ENCODE results near the gene VMP1. TPM values are rescaled to one million over a fixed set of nuclear protein-coding genes. Genes with fewer than 3 reads are reported as not detected.

The VMP1 gene
- total and polyA plus RNA-seq, 2 of the 13 experiments (the other 11 are each of a cell fraction or from before 2014, with no cell fraction given) = 186 to 271 TPM

DNA sequence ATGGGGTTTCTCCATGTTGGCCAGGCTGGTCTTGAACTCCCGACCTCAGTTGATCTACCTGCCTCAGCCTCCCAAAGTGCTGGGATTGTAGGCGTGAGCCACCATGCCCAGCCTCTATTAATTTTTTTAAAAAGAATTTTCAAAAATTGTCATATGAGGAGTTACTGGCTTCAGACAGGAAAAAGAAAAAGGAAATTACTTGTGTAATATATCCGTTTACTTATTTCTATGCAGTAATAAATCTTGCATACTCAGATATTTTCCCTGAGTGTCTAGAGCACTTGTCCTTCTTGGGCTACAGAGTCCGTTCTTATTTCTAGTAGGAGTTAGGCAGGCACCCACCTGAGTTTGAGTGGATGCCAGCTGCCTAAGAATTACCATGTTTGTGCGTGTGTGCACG, 85.8 kb downstream of the VMP1 start (continued):
- TF ChIP-seq, protein P1, sequence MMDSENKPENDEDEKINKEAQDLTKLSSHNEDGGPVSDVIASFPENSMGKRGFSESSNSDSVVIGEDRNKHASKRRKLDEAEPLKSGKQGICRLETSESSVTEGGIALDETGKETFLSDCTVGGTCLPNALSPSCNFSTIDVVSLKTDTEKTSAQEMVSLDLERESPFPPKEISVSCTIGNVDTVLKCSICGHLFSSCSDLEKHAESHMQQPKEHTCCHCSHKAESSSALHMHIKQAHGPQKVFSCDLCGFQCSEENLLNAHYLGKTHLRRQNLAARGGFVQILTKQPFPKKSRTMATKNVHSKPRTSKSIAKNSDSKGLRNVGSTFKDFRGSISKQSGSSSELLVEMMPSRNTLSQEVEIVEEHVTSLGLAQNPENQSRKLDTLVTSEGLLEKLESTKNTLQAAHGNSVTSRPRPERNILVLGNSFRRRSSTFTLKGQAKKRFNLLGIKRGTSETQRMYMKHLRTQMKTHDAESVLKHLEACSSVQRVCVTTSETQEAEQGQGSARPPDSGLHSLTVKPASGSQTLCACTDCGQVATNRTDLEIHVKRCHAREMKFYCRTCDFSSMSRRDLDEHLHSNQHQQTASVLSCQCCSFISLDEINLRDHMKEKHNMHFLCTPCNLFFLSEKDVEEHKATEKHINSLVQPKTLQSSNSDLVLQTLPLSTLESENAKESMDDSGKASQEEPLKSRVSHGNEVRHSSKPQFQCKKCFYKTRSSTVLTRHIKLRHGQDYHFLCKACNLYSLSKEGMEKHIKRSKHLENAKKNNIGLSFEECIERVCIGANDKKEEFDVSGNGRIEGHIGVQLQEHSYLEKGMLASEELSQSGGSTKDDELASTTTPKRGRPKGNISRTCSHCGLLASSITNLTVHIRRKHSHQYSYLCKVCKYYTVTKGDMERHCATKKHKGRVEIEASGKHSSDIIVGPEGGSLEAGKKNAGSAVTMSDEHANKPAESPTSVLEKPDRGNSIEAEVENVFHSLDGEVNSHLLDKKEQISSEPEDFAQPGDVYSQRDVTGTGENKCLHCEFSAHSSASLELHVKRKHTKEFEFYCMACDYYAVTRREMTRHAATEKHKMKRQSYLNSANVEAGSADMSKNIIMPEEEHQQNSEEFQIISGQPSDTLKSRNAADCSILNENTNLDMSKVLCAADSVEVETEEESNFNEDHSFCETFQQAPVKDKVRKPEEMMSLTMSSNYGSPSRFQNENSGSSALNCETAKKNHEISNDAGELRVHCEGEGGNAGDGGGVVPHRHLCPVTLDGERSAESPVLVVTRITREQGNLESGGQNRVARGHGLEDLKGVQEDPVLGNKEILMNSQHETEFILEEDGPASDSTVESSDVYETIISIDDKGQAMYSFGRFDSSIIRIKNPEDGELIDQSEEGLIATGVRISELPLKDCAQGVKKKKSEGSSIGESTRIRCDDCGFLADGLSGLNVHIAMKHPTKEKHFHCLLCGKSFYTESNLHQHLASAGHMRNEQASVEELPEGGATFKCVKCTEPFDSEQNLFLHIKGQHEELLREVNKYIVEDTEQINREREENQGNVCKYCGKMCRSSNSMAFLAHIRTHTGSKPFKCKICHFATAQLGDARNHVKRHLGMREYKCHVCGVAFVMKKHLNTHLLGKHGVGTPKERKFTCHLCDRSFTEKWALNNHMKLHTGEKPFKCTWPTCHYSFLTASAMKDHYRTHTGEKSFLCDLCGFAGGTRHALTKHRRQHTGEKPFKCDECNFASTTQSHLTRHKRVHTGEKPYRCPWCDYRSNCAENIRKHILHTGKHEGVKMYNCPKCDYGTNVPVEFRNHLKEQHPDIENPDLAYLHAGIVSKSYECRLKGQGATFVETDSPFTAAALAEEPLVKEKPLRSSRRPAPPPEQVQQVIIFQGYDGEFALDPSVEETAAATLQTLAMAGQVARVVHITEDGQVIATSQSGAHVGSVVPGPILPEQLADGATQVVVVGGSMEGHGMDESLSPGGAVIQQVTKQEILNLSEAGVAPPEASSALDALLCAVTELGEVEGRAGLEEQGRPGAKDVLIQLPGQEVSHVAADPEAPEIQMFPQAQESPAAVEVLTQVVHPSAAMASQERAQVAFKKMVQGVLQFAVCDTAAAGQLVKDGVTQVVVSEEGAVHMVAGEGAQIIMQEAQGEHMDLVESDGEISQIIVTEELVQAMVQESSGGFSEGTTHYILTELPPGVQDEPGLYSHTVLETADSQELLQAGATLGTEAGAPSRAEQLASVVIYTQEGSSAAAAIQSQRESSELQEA (CRISPR knock-in tag; IDR thresholded peaks at IDR 0.05; ENCODE audit: not compliant biosample characterization) = no peak
- no peak for TF ChIP-seq RXRA (CRISPR knock-in tag; IDR thresholded peaks at IDR 0.05)
- TF ChIP-seq HCFC1 (IDR thresholded peaks at IDR 0.05; ENCODE audit: low read depth, low read length) = no peak
- TF ChIP-seq ZMYM3 (CRISPR knock-in tag; IDR thresholded peaks at IDR 0.05) = no peak
- TF ChIP-seq ADNP (CRISPR knock-in tag; IDR thresholded peaks at IDR 0.05) = no peak
- TF ChIP-seq, protein P2, sequence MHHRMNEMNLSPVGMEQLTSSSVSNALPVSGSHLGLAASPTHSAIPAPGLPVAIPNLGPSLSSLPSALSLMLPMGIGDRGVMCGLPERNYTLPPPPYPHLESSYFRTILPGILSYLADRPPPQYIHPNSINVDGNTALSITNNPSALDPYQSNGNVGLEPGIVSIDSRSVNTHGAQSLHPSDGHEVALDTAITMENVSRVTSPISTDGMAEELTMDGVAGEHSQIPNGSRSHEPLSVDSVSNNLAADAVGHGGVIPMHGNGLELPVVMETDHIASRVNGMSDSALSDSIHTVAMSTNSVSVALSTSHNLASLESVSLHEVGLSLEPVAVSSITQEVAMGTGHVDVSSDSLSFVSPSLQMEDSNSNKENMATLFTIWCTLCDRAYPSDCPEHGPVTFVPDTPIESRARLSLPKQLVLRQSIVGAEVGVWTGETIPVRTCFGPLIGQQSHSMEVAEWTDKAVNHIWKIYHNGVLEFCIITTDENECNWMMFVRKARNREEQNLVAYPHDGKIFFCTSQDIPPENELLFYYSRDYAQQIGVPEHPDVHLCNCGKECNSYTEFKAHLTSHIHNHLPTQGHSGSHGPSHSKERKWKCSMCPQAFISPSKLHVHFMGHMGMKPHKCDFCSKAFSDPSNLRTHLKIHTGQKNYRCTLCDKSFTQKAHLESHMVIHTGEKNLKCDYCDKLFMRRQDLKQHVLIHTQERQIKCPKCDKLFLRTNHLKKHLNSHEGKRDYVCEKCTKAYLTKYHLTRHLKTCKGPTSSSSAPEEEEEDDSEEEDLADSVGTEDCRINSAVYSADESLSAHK (CRISPR knock-in tag; IDR thresholded peaks at IDR 0.05; ENCODE audit: borderline replicate concordance) = no peak
